Left renal pelvis (tissue), 4 donors: ENCODE measurements around the gene CLEC10A. TPM values are rescaled to one million over a fixed set of nuclear protein-coding genes. Genes with fewer than 3 reads are reported as not detected.

Experiments
- DNase-seq, 4 donors: peaks; one replicate each; pipeline ENCODE4 v3.0.0-alpha.2; 2013; ENCODE audit warnings: low read depth in 4 of 4, low spot score in 3 of 4
- polyA plus RNA-seq, 4 donors: library from polyadenylated mRNA; unstranded; fragments of 120-200 nt; gene quantifications; one replicate each; pipeline ENCODE4 v1.2.1, GENCODE V29; 2013; ENCODE audit not compliant: insufficient read length in 4 of 4

Gene CLEC10A
- polyA plus RNA-seq, 4 donors, result 0.99 to 2.0 (median 1.1) TPM

DNA sequence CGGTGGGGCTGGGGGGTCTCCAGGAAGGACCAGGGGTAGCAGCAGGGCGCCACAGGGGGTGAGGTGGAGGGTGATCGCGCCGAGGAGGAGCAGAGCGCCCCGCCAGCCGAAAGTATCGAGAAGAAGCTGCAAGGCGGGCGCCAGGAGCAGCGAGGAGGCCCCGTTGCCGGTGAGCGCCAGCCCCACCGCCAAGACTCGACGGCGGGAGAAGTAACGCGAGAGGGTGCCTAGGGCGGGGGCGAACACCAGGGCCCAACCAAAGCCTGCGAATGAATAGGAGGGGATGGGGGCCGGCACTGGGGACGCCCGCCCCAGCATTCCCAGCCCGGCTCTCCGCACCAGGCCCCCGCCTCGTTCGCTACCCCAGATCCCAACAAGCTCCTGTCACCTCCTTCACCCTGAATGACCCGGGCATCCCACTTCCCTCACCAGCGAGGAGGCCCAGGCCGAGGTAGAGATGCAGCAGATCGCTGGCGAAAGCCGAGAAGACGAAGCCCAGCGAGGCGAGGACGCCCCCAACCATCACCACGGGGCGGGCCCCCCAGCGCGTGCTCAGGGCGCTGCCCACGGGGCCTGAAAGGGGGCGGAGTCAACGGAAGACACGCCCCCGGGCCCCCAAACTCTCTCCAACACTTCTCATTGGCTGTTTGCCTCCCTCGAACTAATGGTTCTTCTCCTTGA lies 37.4 kb downstream of the CLEC10A start:
- DNase-seq, result no peak

DNA sequence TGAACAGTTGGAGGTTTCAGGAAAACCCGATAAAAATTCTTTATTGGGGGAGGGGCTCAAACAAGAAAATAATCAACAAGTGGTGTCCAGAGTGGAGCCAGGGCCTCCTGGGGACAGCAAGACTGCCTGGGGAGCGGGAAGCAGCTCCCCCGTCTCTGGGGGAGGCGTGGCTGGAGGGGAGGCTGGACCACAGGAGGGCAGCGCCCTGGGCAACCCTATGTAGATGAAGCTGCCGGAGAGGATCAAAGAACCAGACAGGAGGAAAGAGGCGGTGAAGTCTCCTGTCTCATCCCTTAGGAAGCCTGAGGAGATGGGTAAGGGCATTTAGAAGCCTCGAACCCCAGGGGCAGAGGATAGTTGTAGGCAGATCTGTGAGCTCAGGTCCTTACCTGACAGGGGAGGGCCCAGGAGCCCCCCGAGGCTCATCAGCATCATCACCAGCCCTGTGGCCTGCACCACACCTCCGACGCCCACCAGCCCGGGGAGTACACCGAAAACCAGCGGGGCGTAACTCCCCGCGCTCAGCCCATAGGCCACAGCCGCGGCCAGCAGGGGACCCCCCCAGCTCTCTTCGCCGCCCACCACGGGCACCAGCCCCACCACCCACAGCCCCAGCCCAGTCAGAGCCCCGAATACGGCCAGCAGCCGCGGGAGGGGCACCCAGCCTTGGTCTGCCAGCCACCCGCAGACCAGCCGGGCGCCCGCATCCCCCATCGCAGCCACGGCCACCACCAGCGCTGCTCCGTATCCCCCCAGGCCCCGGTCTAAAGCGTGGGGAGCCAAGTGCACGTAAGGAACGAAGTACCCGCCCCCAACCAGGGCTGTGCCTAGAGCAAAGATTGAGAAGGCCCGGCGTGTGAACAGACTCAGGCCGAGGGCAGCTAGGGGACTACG lies 38.2 kb downstream of the CLEC10A start:
- no peak for DNase-seq

DNA sequence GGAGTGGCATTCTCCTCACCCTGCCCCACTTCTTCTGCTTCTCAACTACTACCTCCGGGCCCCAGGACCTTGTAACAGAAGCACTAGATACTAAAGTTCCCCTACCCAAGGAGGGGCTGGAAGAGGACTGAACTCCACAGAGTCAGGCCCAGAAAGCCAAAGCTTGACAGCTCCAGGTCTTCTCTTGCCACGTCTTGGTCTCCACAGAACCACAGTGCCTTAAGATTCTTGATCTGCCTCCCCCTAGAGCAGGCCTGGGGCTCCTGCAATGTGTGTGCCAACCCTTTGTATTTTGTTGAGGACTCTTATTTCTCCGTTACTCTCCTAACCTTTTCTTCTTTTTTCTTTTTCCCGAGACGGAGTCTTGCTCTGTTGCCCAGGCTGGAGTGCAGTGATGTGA lies 40.2 kb downstream of the CLEC10A start:
- no peak for DNase-seq

DNA sequence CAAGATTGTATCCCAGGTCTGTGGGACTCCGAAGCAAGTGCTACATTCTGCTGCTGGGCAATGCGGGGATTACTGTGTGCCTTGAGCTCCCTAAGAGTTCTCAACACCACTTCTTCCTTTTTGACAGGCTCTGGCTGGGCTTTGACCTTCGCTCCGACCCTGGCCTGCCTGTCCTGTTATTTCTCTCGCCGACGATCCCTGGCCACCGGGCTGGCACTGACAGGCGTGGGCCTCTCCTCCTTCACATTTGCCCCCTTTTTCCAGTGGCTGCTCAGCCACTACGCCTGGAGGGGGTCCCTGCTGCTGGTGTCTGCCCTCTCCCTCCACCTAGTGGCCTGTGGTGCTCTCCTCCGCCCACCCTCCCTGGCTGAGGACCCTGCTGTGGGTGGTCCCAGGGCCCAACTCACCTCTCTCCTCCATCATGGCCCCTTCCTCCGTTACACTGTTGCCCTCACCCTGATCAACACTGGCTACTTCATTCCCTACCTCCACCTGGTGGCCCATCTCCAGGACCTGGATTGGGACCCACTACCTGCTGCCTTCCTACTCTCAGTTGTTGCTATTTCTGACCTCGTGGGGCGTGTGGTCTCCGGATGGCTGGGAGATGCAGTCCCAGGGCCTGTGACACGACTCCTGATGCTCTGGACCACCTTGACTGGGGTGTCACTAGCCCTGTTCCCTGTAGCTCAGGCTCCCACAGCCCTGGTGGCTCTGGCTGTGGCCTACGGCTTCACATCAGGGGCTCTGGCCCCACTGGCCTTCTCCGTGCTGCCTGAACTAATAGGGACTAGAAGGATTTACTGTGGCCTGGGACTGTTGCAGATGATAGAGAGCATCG lies 41.8 kb downstream of the CLEC10A start:
- no peak for DNase-seq

DNA sequence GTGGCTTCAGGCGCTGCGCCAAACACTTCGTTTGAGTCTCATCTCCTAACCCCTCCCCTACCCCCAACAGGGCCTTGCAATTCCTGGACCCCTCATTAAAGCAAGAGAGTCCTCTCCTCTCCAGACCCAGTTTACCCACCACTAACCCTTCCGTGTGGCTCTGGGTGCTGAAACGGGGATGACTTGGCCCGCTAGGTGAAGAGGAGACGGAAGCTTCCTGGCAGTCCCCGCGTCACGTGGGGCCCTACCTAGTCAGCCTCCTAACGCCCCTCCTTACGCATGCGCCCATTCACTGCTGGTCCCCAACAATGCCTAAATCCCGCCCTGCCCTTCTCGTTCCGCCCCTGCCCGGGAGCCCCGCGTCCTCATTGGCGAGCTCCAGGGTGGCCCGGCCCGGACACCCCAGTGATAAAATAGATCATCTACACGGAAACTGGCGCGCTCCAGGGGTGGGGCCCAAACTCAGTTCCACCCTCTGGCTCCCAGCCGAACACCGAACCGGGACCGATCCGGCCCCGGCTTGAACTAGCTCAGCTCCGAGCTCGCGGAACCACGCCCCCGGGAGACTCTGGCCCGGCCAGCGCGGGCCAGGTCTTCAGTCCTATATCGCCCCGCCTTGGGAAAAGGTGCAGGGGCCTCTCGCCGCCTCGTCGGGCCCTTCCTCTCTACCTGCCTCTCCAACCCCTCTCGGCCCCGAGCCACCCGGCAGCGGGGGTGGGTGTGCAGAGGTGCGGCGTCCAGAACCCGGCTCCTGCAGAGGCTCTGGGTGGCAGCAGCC lies 44.3 kb downstream of the CLEC10A start, which contains the start of gene SLC16A13:
Gene SLC16A13 (plus strand): TSS at position 425 of the 778 bp plus-strand sequence. CDS start 368 bp downstream, outside the sequence.
- DNase-seq, result peak in 3 of 4 donors; percentile 87 to 92 (median 87)

DNA sequence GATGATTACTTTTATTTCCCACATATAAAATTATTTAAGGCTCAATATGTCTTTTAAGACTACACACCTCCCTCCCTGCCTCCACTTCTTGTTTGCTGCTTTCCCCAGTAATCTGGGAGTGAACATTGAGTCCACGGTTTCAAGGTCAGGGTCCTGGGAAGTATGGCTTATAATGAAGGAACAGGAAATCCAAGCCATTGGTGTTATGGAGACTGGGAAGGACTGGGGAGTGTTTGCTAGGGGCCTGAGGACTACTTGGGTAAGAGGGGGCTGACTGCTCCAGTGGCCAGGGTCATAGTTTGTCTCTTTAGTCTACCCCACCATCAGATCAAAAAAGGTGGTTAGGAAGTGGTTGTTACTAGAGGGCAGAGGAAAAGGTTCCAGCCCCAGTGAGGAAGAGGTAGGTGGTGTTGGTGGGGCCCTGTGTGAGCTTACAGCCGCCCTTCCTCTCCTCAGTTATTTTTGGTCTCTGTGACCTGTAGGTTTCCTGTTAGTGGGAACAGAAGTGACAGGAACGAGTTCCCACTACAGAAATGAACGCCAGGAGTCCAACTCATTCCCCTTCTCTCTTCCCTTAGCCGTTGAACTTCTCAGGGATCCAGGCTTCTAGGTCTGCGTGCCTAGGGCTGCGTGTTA lies 45.0 kb downstream of the CLEC10A start:
- no peak for DNase-seq

DNA sequence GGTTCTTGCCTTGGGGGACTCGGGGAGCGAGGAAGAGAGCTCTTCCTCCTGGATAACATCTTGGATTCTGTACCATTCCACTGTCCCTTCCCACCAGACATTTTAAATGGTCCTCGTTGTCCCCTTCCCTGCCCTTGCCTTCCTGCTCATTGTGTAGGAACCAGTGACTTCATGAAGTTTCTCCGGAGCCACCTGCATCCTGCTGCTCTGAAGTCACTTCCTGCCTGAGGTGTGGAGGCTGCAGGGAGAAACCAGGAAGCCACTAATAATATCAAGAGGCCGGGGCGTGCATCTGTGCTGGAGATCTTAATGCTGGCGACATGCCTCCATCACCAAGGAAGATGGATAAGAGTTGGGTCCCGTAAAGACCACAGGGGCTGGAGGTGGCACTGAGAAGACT lies 50.4 kb downstream of the CLEC10A start:
- DNase-seq, result no peak

DNA sequence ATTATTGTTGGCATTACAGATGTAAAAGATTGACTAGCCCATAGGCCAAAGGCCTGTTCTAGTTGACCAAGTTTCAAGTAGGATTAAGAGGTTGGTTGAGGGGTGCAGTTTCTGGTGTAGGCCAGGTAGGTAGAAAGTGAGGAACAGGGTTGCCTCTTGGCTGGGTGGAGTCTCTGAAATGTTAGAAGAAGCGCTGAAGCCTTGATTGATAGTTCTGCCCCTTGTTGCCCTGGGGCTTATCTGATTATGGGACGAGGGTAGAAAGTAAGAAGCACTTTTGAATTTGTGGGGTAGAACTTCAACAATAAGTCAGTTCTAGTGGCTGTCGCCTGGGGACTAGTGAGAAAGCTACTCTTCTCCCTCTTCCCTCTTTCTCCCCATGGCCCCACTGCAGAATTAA lies 51.0 kb downstream of the CLEC10A start:
- no peak for DNase-seq

DNA sequence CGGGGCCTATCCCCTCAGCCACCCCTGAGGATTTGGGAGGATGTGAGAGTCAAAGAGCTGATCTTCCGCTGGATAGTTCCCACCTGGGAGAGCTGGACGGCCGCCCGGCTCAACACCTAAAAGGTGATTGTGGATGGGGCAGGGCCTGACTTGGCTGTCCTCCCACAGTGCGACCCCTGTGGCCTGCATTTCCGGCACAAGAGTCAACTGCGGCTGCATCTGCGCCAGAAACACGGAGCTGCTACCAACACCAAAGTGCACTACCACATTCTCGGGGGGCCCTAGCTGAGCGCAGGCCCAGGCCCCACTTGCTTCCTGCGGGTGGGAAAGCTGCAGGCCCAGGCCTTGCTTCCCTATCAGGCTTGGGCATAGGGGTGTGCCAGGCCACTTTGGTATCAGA lies 52.7 kb downstream of the CLEC10A start:
- DNase-seq, result no peak

DNA sequence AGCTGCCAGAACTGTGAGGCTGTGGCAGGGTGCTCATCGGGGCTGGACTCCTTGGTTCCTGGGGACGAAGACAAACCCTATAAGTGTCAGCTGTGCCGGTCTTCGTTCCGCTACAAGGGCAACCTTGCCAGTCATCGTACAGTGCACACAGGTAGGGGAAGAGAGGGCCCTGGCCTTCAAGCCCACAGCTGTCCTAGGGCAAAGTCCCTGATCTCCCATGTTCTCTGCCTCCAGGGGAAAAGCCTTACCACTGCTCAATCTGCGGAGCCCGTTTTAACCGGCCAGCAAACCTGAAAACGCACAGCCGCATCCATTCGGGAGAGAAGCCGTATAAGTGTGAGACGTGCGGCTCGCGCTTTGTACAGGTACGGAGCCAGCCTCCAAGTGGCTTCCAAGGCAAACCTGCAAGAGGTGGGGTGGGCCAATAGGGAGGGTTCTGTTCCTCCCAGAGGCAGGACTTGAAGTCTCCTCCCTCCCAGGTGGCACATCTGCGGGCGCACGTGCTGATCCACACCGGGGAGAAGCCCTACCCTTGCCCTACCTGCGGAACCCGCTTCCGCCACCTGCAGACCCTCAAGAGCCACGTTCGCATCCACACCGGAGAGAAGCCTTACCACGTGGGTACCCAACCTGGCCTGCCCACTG lies 53.5 kb downstream of the CLEC10A start:
- no peak for DNase-seq

DNA sequence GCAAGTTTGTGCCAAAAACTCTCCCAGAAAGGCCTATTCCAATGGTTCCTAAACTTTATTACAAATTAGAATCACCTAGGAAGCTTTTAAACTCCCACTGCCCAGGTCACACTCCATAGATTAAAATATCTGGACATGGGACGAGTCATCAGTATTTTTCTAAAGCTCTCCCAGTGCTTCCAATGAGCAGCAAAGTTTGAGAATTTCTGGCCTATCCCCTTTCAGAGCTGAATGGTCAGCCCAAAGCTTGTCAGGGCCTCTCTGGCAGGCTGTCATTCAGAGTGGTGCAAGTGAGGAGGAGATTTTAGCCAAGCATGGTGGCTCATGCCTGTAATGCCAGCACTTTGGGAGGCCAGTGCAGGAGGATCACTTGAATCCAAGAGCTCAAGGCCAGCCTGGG lies 54.8 kb downstream of the CLEC10A start:
- DNase-seq, result no peak

Other genes with a start within 250 kb of the CLEC10A start
- gene TEKT1, start 248.5 kb downstream of the CLEC10A start, polyA plus RNA-seq, result under 1 TPM in 3 of 4 donors, not detected in 1; 0.34 to 0.67 (median 0.53) TPM
- gene ALOX12, start 84.2 kb downstream of the CLEC10A start, polyA plus RNA-seq, result 1 to 10 TPM; 1.2 to 3.2 (median 2.1) TPM
- 100 to 1,000 TPM; 108 to 194 (median 188) TPM for gene RNASEK, start 67.6 kb downstream of the CLEC10A start, polyA plus RNA-seq
- gene BCL6B, start 57.2 kb downstream of the CLEC10A start, polyA plus RNA-seq, result 10 to 100 TPM; 20.0 to 25.0 (median 23.9) TPM
- 1 to 10 TPM; 1.5 to 3.8 (median 3.0) TPM for gene SLC16A13, start 44.2 kb downstream of the CLEC10A start, polyA plus RNA-seq
- under 1 TPM; 0.37 to 0.93 (median 0.45) TPM for gene SLC16A11, start 36.2 kb downstream of the CLEC10A start, polyA plus RNA-seq
- gene ASGR2, start 34.6 kb upstream of the CLEC10A start, polyA plus RNA-seq, result 1 to 10 TPM in 3 of 4 donors, under 1 TPM in 1; 0.92 to 2.0 (median 1.7) TPM
- 1 to 10 TPM; 3.9 to 7.9 (median 5.9) TPM for gene ASGR1, start 99.1 kb upstream of the CLEC10A start, polyA plus RNA-seq
- 10 to 100 TPM; 25.8 to 50.7 (median 41.7) TPM for gene DLG4, start 139.6 kb upstream of the CLEC10A start, polyA plus RNA-seq
- 100 to 1,000 TPM; 318 to 561 (median 453) TPM for gene ACADVL, start 139.7 kb upstream of the CLEC10A start, polyA plus RNA-seq
- gene DVL2, start 154.3 kb upstream of the CLEC10A start, polyA plus RNA-seq, result 10 to 100 TPM; 46.3 to 70.6 (median 51.4) TPM
- gene PHF23, start 159.2 kb upstream of the CLEC10A start, polyA plus RNA-seq, result 10 to 100 TPM; 39.1 to 62.6 (median 52.5) TPM
- gene GABARAP, start 162.2 kb upstream of the CLEC10A start, polyA plus RNA-seq, result 100 to 1,000 TPM; 327 to 487 (median 427) TPM
- gene CTDNEP1, start 171.5 kb upstream of the CLEC10A start, polyA plus RNA-seq, result 100 to 1,000 TPM; 146 to 158 (median 156) TPM
- gene ELP5, start 172.0 kb upstream of the CLEC10A start, polyA plus RNA-seq, result 10 to 100 TPM; 45.9 to 53.5 (median 48.1) TPM
- gene CLDN7, start 182.2 kb upstream of the CLEC10A start, polyA plus RNA-seq, result 10 to 100 TPM in 3 of 4 donors, 1 to 10 TPM in 1; 1.3 to 58.7 (median 50.8) TPM
- gene SLC2A4, start 201.5 kb upstream of the CLEC10A start, polyA plus RNA-seq, result 1 to 10 TPM; 1.5 to 2.8 (median 1.9) TPM
- gene YBX2, start 214.4 kb upstream of the CLEC10A start, polyA plus RNA-seq, result 1 to 10 TPM; 1.9 to 4.1 (median 2.7) TPM
- gene EIF5A, start 227.4 kb upstream of the CLEC10A start, polyA plus RNA-seq, result 100 to 1,000 TPM; 247 to 327 (median 311) TPM
- gene GPS2, start 235.1 kb upstream of the CLEC10A start, polyA plus RNA-seq, result 100 to 1,000 TPM in 1 of 4 donors, 10 to 100 TPM in 3; 73.8 to 104 (median 90.1) TPM
- 10 to 100 TPM; 25.7 to 43.8 (median 27.8) TPM for gene NEURL4, start 249.1 kb upstream of the CLEC10A start, polyA plus RNA-seq